GM12878 (cell line): ENCODE data around the gene LRP5. TPM values are rescaled to one million over a fixed set of nuclear protein-coding genes. Genes with fewer than 3 reads are reported as not detected.

Source experiments
- ATAC-seq: fragments of 200-7000 bp; cut with Tn5 transposase; 3 replicates; pipeline ENCODE4 v1.9.1; 2020; ENCODE audit warnings: mild to moderate bottlenecking, moderate library complexity
- BruUV-seq: library from RNA; stranded (reverse); fragments of 400-500 nt; replicated peaks from 2 replicates; lab custom pipeline; 2021; lab: Mats Ljungman, UMichigan
- CTCF ChIA-PET: fragments of 300-600 bp; sonication (Branson Sonifier 250); formaldehyde crosslinking; extraction: SDS; loops from one replicate; lab custom pipeline; 2021; ENCODE audit warnings: inconsistent platforms; lab: Yijun Ruan, JAX
- POLR2A ChIA-PET: fragments of 350-600 bp; formaldehyde crosslinking; extraction: SDS; loops from one replicate; lab custom pipeline; 2021; ENCODE audit warnings: inconsistent platforms; lab: Charles Lee
- RAD21 ChIA-PET: fragments of 300-600 bp; sonication (Branson Sonifier 250); formaldehyde crosslinking; loops from one replicate; lab custom pipeline; 2023; ENCODE audit warnings: antibody characterized with exemption; ENCODE audit not compliant: unreplicated experiment; lab: Charles Lee
- SMC1A ChIA-PET: fragments of 300-600 bp; sonication (Branson Sonifier 250); formaldehyde crosslinking; loops from one replicate; lab custom pipeline; 2023; ENCODE audit not compliant: unreplicated experiment, uncharacterized antibody; lab: Charles Lee
- DNase-seq: peaks from one replicate; pipeline ENCODE4 v3.0.0-alpha.2; 2011; ENCODE audit warnings: low read depth, low spot score
- FAIRE-seq: peaks from 3 replicates; lab custom pipeline; 2011; peaks lifted over from hg19 to GRCh38; lab: Jason Lieb, UNC
- H2AFZ ChIP-seq: 2 replicates; pipeline ENCODE4 v1.6.0; 2011; ENCODE audit warnings: low read depth, low read length, control low read depth; ENCODE audit not compliant: control insufficient read depth
- H3K27ac ChIP-seq: 2 replicates; pipeline ENCODE4 v1.5.1; 2011; ENCODE audit warnings: control low read depth; ENCODE audit not compliant: control insufficient read depth, insufficient read depth
- H3K27me3 ChIP-seq, 2 experiments: replicated peaks in 1 of 2; 2 replicates each; pipeline versions ENCODE4 v1.6.0 to v1.6.1; 2011; ENCODE audit warnings: low read length in 1 of 2; ENCODE audit not compliant: control insufficient read depth in 2 of 2, insufficient read depth in 2 of 2
- H3K36me3 ChIP-seq, 2 experiments: 2 replicates each; pipeline ENCODE4 v1.5.1; 2011; ENCODE audit warnings: low read length in 1 of 2; ENCODE audit not compliant: control insufficient read depth in 2 of 2, insufficient read depth in 2 of 2
- H3K4me1 ChIP-seq: 2 replicates; pipeline ENCODE4 v1.6.1; 2011; ENCODE audit warnings: mild to moderate bottlenecking, low read length, moderate library complexity, mixed read lengths; ENCODE audit not compliant: control insufficient read depth, insufficient read depth
- H3K4me2 ChIP-seq: 2 replicates; pipeline ENCODE4 v1.6.0; 2011; ENCODE audit warnings: control low read depth; ENCODE audit not compliant: control insufficient read depth, insufficient read depth
- H3K4me3 ChIP-seq: fragments of 200-600 bp; sonication (generic); 2 replicates; pipeline ENCODE4 v1.5.1; 2016
- H3K79me2 ChIP-seq: 2 replicates; pipeline ENCODE4 v1.6.0; 2011; ENCODE audit warnings: low read length; ENCODE audit not compliant: control insufficient read depth, insufficient read depth
- H3K9ac ChIP-seq: 2 replicates; pipeline ENCODE4 v1.8.0; 2011; ENCODE audit warnings: low read length, control low read depth, mixed read lengths; ENCODE audit not compliant: control insufficient read depth, insufficient read depth
- H3K9me3 ChIP-seq: replicated peaks from 3 replicates; pipeline ENCODE4 v1.5.1; 2011; ENCODE audit warnings: mild to moderate bottlenecking, low read length; ENCODE audit not compliant: control insufficient read depth, insufficient read depth
- H4K20me1 ChIP-seq: 2 replicates; pipeline ENCODE4 v1.6.0; 2011; ENCODE audit not compliant: control insufficient read depth, insufficient read depth
- BACH1 ChIP-seq: fragments of 450-650 bp; IDR thresholded peaks from 2 replicates; pipeline ENCODE4 v1.6.1; 2017; ENCODE audit warnings: mild to moderate bottlenecking, borderline replicate concordance
- EGR1 ChIP-seq, 2 experiments: IDR thresholded peaks; 1 replicate in 1 of 2; 2 replicates in 1 of 2; pipeline ENCODE4 v1.6.1; 2011 to 2012; ENCODE audit warnings: low read depth in 2 of 2, low read length in 2 of 2, borderline replicate concordance in 1 of 2, mild to moderate bottlenecking in 1 of 2, moderate library complexity in 1 of 2
- NFYA ChIP-seq: IDR thresholded peaks from 2 replicates; pipeline ENCODE4 v1.6.1; 2011; ENCODE audit warnings: low read depth, mild to moderate bottlenecking, low read length, improper control_type of control experiment, borderline replicate concordance
- NR2F1 ChIP-seq: fragments of 450-650 bp; conservative IDR thresholded peaks from 2 replicates; pipeline ENCODE4 v1.6.1; 2017; ENCODE audit warnings: mild to moderate bottlenecking
- SIX5 ChIP-seq: IDR thresholded peaks from 2 replicates; pipeline ENCODE4 v1.6.1; 2011; ENCODE audit warnings: mild to moderate bottlenecking, low read depth, low read length, moderate library complexity; ENCODE audit not compliant: severe bottlenecking
- SRF ChIP-seq, 2 experiments: IDR thresholded peaks; 2 replicates each; pipeline ENCODE4 v1.6.1; 2011; ENCODE audit warnings: low read depth in 2 of 2, low read length in 2 of 2, mild to moderate bottlenecking in 1 of 2, moderate library complexity in 1 of 2
- TCF12 ChIP-seq: IDR thresholded peaks from 2 replicates; pipeline ENCODE4 v1.6.1; 2011; ENCODE audit warnings: low read depth, mild to moderate bottlenecking, low read length
- WRNIP1 ChIP-seq: IDR thresholded peaks from 2 replicates; pipeline ENCODE4 v1.6.1; 2011; ENCODE audit warnings: low read depth, low read length, improper control_type of control experiment, borderline replicate concordance
- ZNF207 ChIP-seq: fragments of 450-650 bp; IDR thresholded peaks from 2 replicates; pipeline ENCODE4 v1.6.1; 2014; ENCODE audit warnings: antibody characterized with exemption, mild to moderate bottlenecking, borderline replicate concordance
- ZNF24 ChIP-seq: fragments of 450-650 bp; IDR thresholded peaks from 2 replicates; pipeline ENCODE4 v1.6.1; 2017; ENCODE audit warnings: antibody characterized with exemption, mild to moderate bottlenecking
- ZNF384 ChIP-seq: IDR thresholded peaks from 2 replicates; pipeline ENCODE4 v1.6.1; 2012; ENCODE audit warnings: low read depth, mild to moderate bottlenecking, low read length, improper control_type of control experiment, borderline replicate concordance
- ZNF622 ChIP-seq: fragments of 450-650 bp; IDR thresholded peaks from 2 replicates; pipeline ENCODE4 v1.6.1; 2017; ENCODE audit warnings: mild to moderate bottlenecking, inconsistent platforms
- WGBS: methylation state at CpG from one replicate; pipeline ENCODE4 v1.1.6; 2016; ENCODE audit warnings: low lambda C conversion rate; ENCODE audit not compliant: insufficient replicate concordance, insufficient coverage; ENCODE audit errors: missing lambda C conversion rate; 5-methylcytosine and 5-hydroxymethylcytosine counted together
- in situ Hi-C: fragments of 300-500 bp; cut with MboI; formaldehyde crosslinking; loops from 9 replicates; pipeline ENCODE4 v1.14.3; 2018; ENCODE audit warnings: mixed read lengths
- intact Hi-C: fragments of 100-400 bp; cut with micrococcal nuclease; formaldehyde crosslinking; loops from one replicate; pipeline ENCODE4 v1.14.2; 2022; ENCODE audit not compliant: unreplicated experiment
- polyA plus RNA-seq, 11 experiments: library from polyadenylated mRNA; depleted of rRNA in 4 of 11; unstranded in 6 of 11; stranded (reverse) in 5 of 11; fragments of >200 nt; fragmentation: Nextera tagmentation in 4 of 11; fragmentation: Illumina TruSeq in 1 of 11; extraction: Ambion mirVana in 4 of 11; extraction: Trizol in 1 of 11; gene quantifications; 1 replicate in 1 of 11; 2 replicates in 10 of 11; pipeline versions ENCODE4 v1.2.1 to v1.2.3, GENCODE V29; 2011 to 2016; ENCODE audit warnings: inconsistent platforms in 2 of 11, missing spikeins in 2 of 11, low read depth in 1 of 11
- total RNA-seq, 4 experiments: library from RNA; depleted of rRNA in 3 of 4; stranded (reverse); fragments of >200 nt in 3 of 4; fragmentation: Illumina TruSeq in 1 of 4; extraction: Trizol in 1 of 4; gene quantifications; 2 replicates each; pipeline versions ENCODE4 v1.2.1 to v1.2.3, GENCODE V29; 2013 to 2021
- TF ChIP-seq, protein P1 (sequence below): fragments of 450-650 bp; IDR thresholded peaks from 2 replicates; pipeline ENCODE4 v1.6.1; 2014; ENCODE audit warnings: mild to moderate bottlenecking
- TF ChIP-seq, protein P2 (sequence below): fragments of 450-650 bp; IDR thresholded peaks from 2 replicates; pipeline ENCODE4 v1.6.1; 2018; ENCODE audit warnings: mild to moderate bottlenecking, low read depth, moderate library complexity; ENCODE audit not compliant: partially characterized antibody
- TF ChIP-seq, protein P3 (sequence below): fragments of 450-650 bp; IDR thresholded peaks from 2 replicates; pipeline ENCODE4 v1.6.1; 2018; ENCODE audit warnings: borderline replicate concordance, mild to moderate bottlenecking; ENCODE audit not compliant: partially characterized antibody

The LRP5 gene
- total and polyA plus RNA-seq, 10 of the 15 experiments (the other 5 are each of a cell fraction or from before 2014, with no cell fraction given): 0.37 to 34.0 (median 6.6) TPM

DNA sequence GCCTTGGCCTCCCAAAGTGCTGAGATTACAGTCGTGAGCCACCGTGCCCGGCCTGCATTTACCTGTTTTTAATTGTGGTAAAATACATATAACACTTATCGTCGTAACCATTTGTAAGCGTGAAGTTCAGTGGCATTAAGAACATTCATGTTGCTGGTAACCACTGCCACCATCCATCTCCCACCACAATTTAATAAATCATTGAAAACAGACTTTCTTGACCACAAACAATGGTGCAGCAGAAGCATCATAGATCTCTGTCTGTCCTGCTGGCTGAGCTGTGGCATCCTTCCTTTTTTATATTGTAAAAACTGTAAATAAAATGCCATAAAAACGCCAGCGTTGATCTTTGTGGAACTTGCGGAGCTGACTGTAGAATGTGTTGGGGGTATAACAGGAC, 24.3 kb downstream of the LRP5 start:
- Histone ChIP-seq H4K20me1 (no peaks in the 10 kb centered on the region), H3K79me2 (peaks cover 5% of the 10 kb centered on the region; the same call in 1 of the 2 replicates), H3K27ac (no peak overlapping the region), H3K27me3 (no peaks in the 10 kb centered on the region), H3K4me1 (peaks cover 12% of the 10 kb centered on the region), H3K36me3 (no peaks in the 10 kb centered on the region; a peak in 1 of 4 replicates), H2AFZ (no peak overlapping the region), H3K9ac (no peak overlapping the region), H3K9me3 (no peaks in the 10 kb centered on the region), H3K4me2 (no peak overlapping the region), H3K4me3 (no peak overlapping the region)
- RAD21 ChIA-PET: no interaction called here
- no peak for ATAC-seq
- TF ChIP-seq BACH1: no peak
- no peak for TF ChIP-seq NFYA
- TF ChIP-seq, protein P1, sequence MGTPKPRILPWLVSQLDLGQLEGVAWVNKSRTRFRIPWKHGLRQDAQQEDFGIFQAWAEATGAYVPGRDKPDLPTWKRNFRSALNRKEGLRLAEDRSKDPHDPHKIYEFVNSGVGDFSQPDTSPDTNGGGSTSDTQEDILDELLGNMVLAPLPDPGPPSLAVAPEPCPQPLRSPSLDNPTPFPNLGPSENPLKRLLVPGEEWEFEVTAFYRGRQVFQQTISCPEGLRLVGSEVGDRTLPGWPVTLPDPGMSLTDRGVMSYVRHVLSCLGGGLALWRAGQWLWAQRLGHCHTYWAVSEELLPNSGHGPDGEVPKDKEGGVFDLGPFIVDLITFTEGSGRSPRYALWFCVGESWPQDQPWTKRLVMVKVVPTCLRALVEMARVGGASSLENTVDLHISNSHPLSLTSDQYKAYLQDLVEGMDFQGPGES: no peak
- TF ChIP-seq SIX5: no peak
- no peak for TF ChIP-seq TCF12
- TF ChIP-seq, protein P2, sequence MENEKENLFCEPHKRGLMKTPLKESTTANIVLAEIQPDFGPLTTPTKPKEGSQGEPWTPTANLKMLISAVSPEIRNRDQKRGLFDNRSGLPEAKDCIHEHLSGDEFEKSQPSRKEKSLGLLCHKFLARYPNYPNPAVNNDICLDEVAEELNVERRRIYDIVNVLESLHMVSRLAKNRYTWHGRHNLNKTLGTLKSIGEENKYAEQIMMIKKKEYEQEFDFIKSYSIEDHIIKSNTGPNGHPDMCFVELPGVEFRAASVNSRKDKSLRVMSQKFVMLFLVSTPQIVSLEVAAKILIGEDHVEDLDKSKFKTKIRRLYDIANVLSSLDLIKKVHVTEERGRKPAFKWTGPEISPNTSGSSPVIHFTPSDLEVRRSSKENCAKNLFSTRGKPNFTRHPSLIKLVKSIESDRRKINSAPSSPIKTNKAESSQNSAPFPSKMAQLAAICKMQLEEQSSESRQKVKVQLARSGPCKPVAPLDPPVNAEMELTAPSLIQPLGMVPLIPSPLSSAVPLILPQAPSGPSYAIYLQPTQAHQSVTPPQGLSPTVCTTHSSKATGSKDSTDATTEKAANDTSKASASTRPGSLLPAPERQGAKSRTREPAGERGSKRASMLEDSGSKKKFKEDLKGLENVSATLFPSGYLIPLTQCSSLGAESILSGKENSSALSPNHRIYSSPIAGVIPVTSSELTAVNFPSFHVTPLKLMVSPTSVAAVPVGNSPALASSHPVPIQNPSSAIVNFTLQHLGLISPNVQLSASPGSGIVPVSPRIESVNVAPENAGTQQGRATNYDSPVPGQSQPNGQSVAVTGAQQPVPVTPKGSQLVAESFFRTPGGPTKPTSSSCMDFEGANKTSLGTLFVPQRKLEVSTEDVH: no peak
- no peak for TF ChIP-seq ZNF622
- no peak for TF ChIP-seq SRF (IDR thresholded peaks at IDR 0.05; ENCODE audit: low read depth in 2 of 2, low read length in 2 of 2)
- no peak for TF ChIP-seq ZNF384
- TF ChIP-seq EGR1 (IDR thresholded peaks at IDR 0.05; ENCODE audit: borderline replicate concordance in 1 of 2, low read depth in 2 of 2, low read length in 2 of 2): no peak
- TF ChIP-seq WRNIP1: no peak
- TF ChIP-seq ZNF207: no peak
- no peak for TF ChIP-seq NR2F1
- TF ChIP-seq, protein P3, sequence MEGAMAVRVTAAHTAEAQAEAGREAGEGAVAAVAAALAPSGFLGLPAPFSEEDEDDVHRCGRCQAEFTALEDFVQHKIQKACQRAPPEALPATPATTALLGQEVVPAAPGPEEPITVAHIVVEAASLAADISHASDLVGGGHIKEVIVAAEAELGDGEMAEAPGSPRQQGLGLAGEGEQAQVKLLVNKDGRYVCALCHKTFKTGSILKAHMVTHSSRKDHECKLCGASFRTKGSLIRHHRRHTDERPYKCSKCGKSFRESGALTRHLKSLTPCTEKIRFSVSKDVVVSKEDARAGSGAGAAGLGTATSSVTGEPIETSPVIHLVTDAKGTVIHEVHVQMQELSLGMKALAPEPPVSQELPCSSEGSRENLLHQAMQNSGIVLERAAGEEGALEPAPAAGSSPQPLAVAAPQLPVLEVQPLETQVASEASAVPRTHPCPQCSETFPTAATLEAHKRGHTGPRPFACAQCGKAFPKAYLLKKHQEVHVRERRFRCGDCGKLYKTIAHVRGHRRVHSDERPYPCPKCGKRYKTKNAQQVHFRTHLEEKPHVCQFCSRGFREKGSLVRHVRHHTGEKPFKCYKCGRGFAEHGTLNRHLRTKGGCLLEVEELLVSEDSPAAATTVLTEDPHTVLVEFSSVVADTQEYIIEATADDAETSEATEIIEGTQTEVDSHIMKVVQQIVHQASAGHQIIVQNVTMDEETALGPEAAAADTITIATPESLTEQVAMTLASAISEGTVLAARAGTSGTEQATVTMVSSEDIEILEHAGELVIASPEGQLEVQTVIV: no peak
- no peak for TF ChIP-seq ZNF24
- intact Hi-C loops (no loop called here), in situ Hi-C loops (no loop called here)
- SMC1A ChIA-PET: interaction anchor here (1.1 kb wide), 1 partner anchor 33 kb away, joined by 3 read pairs; no protein-coding TSS in a partner anchor
- BruUV-seq: no TSS peak
- FAIRE-seq: no peak
- WGBS: 81% methylated on average over 9 of the region's 9 CpGs
- CTCF ChIA-PET: interaction anchor here (1.4 kb wide), 1 partner anchor 11 kb away, joined by 3 read pairs; no protein-coding TSS in a partner anchor
- POLR2A ChIA-PET: interaction anchor here (1.4 kb wide), 1 partner anchor 23 kb away, joined by 3 read pairs; no protein-coding TSS in a partner anchor
- DNase-seq: no peak
